SK-N-SH treated with all-trans-retinoic acid at 6 μM for 48 hours (cell line): ENCODE measurements around the gene ESPL1.

Experiments
- ATAC-seq: fragments of 200-7000 bp; cut with Tn5 transposase; 3 replicates; pipeline ENCODE4 v1.9.1; 2020; ENCODE audit warnings: mild to moderate bottlenecking, moderate library complexity
- ARNTL ChIP-seq: fragments of 450-650 bp; formaldehyde crosslinking; IDR thresholded peaks from 2 replicates; pipeline ENCODE4 v1.5.0; 2020; ENCODE audit warnings: low read depth, mild to moderate bottlenecking, moderate library complexity, borderline replicate concordance
- BACH2 ChIP-seq: fragments of 250-450 bp; sonication (Bioruptor Pico); IDR thresholded peaks from 2 replicates; pipeline ENCODE4 v1.9.0; 2021; ENCODE audit warnings: mild to moderate bottlenecking, borderline replicate concordance
- CREB5 ChIP-seq: fragments of 250-450 bp; sonication (Bioruptor Pico); IDR thresholded peaks from 2 replicates; pipeline ENCODE4 v1.5.1; 2020; ENCODE audit warnings: low read depth, mild to moderate bottlenecking, moderate library complexity
- CSDC2 ChIP-seq: fragments of 250-450 bp; sonication (Bioruptor Pico); IDR thresholded peaks from 2 replicates; pipeline ENCODE4 v1.5.0; 2020; ENCODE audit warnings: mild to moderate bottlenecking, moderate library complexity
- ESRRG ChIP-seq: fragments of 250-450 bp; sonication (Bioruptor Pico); IDR thresholded peaks from 2 replicates; pipeline ENCODE4 v1.6.1; 2021; ENCODE audit warnings: mild to moderate bottlenecking
- ISL1 ChIP-seq: fragments of 250-450 bp; sonication (Bioruptor Pico); IDR thresholded peaks from 2 replicates; pipeline ENCODE4 v2.1.2; 2022; ENCODE audit warnings: mild to moderate bottlenecking, moderate library complexity
- POU6F1 ChIP-seq: fragments of 250-450 bp; sonication (Bioruptor Pico); IDR thresholded peaks from 2 replicates; pipeline ENCODE4 v1.8.0; 2021; ENCODE audit warnings: low read depth, mild to moderate bottlenecking, moderate library complexity, borderline replicate concordance
- PPARA ChIP-seq: fragments of 250-450 bp; sonication (Bioruptor Pico); IDR thresholded peaks from 2 replicates; pipeline ENCODE4 v1.5.0; 2020; ENCODE audit warnings: mild to moderate bottlenecking, borderline replicate concordance
- RARB ChIP-seq: fragments of 250-450 bp; sonication (Bioruptor Pico); IDR thresholded peaks from 2 replicates; pipeline ENCODE4 v1.8.0; 2021; ENCODE audit warnings: mild to moderate bottlenecking, moderate library complexity
- SNAI2 ChIP-seq: fragments of 250-450 bp; sonication (Bioruptor Pico); IDR thresholded peaks from 2 replicates; pipeline ENCODE4 v1.5.0; 2020; ENCODE audit warnings: mild to moderate bottlenecking, moderate library complexity
- TCF4 ChIP-seq: fragments of 250-450 bp; sonication (Bioruptor Pico); IDR thresholded peaks from 2 replicates; pipeline ENCODE4 v1.8.0; 2021; ENCODE audit warnings: mild to moderate bottlenecking, moderate library complexity, borderline replicate concordance
- TOX ChIP-seq: fragments of 250-450 bp; sonication (Bioruptor Pico); IDR thresholded peaks from 2 replicates; pipeline ENCODE4 v1.8.0; 2021; ENCODE audit warnings: mild to moderate bottlenecking, moderate library complexity, borderline replicate concordance
- TSHZ2 ChIP-seq: fragments of 250-450 bp; sonication (Bioruptor Pico); IDR thresholded peaks from 2 replicates; pipeline ENCODE4 v1.5.0; 2020; ENCODE audit warnings: mild to moderate bottlenecking, moderate library complexity
- ZFP30 ChIP-seq: fragments of 450-650 bp; formaldehyde crosslinking; IDR thresholded peaks from 2 replicates; pipeline ENCODE4 v1.5.0; 2022; ENCODE audit warnings: mild to moderate bottlenecking, moderate library complexity
- ZNF565 ChIP-seq: fragments of 450-650 bp; formaldehyde crosslinking; conservative IDR thresholded peaks from 2 replicates; pipeline ENCODE4 v1.5.0; 2020; ENCODE audit warnings: low read depth, mild to moderate bottlenecking, moderate library complexity
- ZNF70 ChIP-seq: fragments of 450-650 bp; formaldehyde crosslinking; IDR thresholded peaks from 2 replicates; pipeline ENCODE4 v1.5.0; 2020; ENCODE audit warnings: mild to moderate bottlenecking, moderate library complexity
- ZNF8 ChIP-seq: fragments of 450-650 bp; formaldehyde crosslinking; IDR thresholded peaks from 2 replicates; pipeline ENCODE4 v1.5.0; 2020; ENCODE audit warnings: mild to moderate bottlenecking, moderate library complexity
- TF ChIP-seq, protein P1 (sequence below): fragments of 250-450 bp; sonication (Bioruptor Pico); IDR thresholded peaks from 2 replicates; pipeline ENCODE4 v1.5.1; 2021; ENCODE audit warnings: mild to moderate bottlenecking, moderate library complexity

ESPL1 gene

GRCh38 chr12:53288322-53288721, 20.2 kb downstream of the ESPL1 start:
- ATAC-seq: no peak
- TF ChIP-seq ESRRG (no peak), PPARA (CRISPR knock-in tag) (no peak), ARNTL (CRISPR knock-in tag) (no peak), SNAI2 (no peak), ZNF70 (CRISPR knock-in tag) (no peak)
- TF ChIP-seq, all 23 proteins: peak for 0

- ATAC-seq: no peak; the same call in 2 of the 3 replicates
- TF ChIP-seq TSHZ2 (CRISPR knock-in tag) (no peak), BACH2 (CRISPR knock-in tag) (no peak), CREB5 (no peak)
Observed at GRCh38 chr12:53289891-53290290, 21.8 kb downstream of the ESPL1 start.

DNA sequence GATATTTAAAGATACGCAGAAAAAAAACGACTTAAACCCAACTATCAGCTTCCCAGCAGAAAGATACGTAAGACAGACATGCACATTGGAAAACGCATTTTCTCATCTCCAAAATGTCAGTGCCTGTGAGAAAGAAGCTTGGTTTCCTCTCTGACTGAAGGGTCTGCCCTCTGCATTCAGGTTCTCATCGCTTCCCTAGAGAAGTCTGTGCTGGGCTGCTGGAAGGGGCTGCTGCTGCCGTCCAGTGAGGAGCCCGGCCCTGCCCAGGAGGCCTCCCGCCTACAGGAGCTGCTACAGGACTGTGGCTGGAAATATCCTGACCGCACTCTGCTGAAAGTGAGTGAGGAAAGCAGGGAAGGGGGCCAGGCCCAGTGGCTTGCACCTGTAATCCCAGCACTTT, 22.6 kb downstream of the ESPL1 start:
- TF ChIP-seq ARNTL (CRISPR knock-in tag) (no peak), TSHZ2 (CRISPR knock-in tag) (no peak), TCF4 (CRISPR knock-in tag) (no peak), TOX (CRISPR knock-in tag) (no peak), RARB (no peak), ZFP30 (CRISPR knock-in tag) (no peak), ISL1 (CRISPR knock-in tag) (no peak), ZNF70 (CRISPR knock-in tag) (no peak)
- TF ChIP-seq, all 23 proteins: peak for 0
- ATAC-seq: no peak

GRCh38 chr12:53292426-53292825, 24.3 kb downstream of the ESPL1 start:
- ATAC-seq: no peak
- TF ChIP-seq POU6F1 (CRISPR knock-in tag): no peak
- no peak for TF ChIP-seq TSHZ2 (CRISPR knock-in tag)
- TF ChIP-seq SNAI2: no peak
- TF ChIP-seq ESRRG: no peak
- no peak for TF ChIP-seq CSDC2 (CRISPR knock-in tag)
- TF ChIP-seq, protein P1, sequence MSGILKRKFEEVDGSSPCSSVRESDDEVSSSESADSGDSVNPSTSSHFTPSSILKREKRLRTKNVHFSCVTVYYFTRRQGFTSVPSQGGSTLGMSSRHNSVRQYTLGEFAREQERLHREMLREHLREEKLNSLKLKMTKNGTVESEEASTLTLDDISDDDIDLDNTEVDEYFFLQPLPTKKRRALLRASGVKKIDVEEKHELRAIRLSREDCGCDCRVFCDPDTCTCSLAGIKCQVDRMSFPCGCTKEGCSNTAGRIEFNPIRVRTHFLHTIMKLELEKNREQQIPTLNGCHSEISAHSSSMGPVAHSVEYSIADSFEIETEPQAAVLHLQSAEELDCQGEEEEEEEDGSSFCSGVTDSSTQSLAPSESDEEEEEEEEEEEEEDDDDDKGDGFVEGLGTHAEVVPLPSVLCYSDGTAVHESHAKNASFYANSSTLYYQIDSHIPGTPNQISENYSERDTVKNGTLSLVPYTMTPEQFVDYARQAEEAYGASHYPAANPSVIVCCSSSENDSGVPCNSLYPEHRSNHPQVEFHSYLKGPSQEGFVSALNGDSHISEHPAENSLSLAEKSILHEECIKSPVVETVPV: no peak
- no peak for TF ChIP-seq BACH2 (CRISPR knock-in tag)
- no peak for TF ChIP-seq ZNF70 (CRISPR knock-in tag)
- no peak for TF ChIP-seq ZFP30 (CRISPR knock-in tag)
- TF ChIP-seq ZNF565 (CRISPR knock-in tag): no peak
- TF ChIP-seq ZNF8 (CRISPR knock-in tag): no peak
